Fibroblast of the aortic adventitia (primary cell): ENCODE data around the gene EXOSC5. TPM values are rescaled to one million over a fixed set of nuclear protein-coding genes. Genes with fewer than 3 reads are reported as not detected.

ENCODE experiments used
- DNase-seq: peaks from one replicate; pipeline ENCODE4 v3.0.0-alpha.2; 2010; ENCODE audit warnings: low read depth
- H3K4me3 ChIP-seq: 2 replicates; pipeline ENCODE4 v1.5.1; 2011; ENCODE audit warnings: low read depth, mild to moderate bottlenecking, control low read depth, low read length, moderate library complexity
- total RNA-seq: library from RNA; depleted of rRNA; stranded (reverse); fragments of >200 nt; gene quantifications from 2 replicates; pipeline ENCODE4 v1.2.3, GENCODE V29; 2012; ENCODE audit warnings: low replicate concordance
- TF ChIP-seq, protein P1 (sequence below): IDR thresholded peaks from 2 replicates; pipeline ENCODE4 v1.5.1; 2011; ENCODE audit warnings: mild to moderate bottlenecking, low read length, control low read depth, inconsistent platforms; ENCODE audit not compliant: insufficient read depth

EXOSC5 gene
- total RNA-seq, 1 donor = 12.1 TPM

DNA sequence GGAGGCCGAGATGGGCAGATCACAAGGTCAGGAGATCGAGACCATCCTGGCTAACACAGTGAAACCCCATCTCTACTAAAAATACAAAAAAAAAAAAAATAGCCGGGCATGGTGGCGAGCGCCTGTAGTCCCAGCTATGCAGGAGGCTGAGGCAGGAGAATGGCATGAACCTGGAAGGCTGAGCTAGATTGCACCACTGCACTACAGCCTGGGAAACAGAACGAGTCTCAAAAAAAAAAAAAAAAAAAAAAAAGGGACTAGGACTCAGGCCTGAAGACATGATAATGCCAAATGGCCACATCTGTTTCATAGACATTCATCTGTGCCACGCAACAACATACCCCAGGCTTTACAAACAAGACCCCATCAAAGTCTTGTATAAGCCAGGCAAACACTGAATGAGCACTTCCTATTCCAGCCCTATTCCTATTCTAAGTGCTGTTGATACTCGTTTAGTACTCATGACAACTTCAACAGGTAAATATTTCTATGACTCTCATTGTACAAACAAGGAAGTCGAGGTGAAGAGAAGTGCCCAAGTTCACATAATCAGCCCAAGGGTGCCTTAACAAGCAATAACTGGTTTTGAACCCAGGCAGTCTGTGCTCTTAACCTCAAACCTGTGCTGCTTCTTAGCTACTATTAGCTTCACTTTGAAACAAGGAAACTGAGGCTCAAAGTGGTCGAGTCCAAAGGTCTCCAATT is 34.9 kb downstream of the EXOSC5 start:
- H3K4me3 ChIP-seq = no peak overlapping the region
- TF ChIP-seq, protein P1, sequence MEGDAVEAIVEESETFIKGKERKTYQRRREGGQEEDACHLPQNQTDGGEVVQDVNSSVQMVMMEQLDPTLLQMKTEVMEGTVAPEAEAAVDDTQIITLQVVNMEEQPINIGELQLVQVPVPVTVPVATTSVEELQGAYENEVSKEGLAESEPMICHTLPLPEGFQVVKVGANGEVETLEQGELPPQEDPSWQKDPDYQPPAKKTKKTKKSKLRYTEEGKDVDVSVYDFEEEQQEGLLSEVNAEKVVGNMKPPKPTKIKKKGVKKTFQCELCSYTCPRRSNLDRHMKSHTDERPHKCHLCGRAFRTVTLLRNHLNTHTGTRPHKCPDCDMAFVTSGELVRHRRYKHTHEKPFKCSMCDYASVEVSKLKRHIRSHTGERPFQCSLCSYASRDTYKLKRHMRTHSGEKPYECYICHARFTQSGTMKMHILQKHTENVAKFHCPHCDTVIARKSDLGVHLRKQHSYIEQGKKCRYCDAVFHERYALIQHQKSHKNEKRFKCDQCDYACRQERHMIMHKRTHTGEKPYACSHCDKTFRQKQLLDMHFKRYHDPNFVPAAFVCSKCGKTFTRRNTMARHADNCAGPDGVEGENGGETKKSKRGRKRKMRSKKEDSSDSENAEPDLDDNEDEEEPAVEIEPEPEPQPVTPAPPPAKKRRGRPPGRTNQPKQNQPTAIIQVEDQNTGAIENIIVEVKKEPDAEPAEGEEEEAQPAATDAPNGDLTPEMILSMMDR = no peak
- DNase-seq = no peak

- H3K4me3 ChIP-seq = no peak overlapping the region
- DNase-seq = no peak
- TF ChIP-seq, protein P1 = no peak
Observed at GRCh38 chr19:41359741-41360140, 37.4 kb downstream of the EXOSC5 start.

- H3K4me3 ChIP-seq = no peak overlapping the region
- no peak for DNase-seq
- TF ChIP-seq, protein P1 = no peak
Observed at GRCh38 chr19:41357746-41358145, 39.4 kb downstream of the EXOSC5 start.

DNA sequence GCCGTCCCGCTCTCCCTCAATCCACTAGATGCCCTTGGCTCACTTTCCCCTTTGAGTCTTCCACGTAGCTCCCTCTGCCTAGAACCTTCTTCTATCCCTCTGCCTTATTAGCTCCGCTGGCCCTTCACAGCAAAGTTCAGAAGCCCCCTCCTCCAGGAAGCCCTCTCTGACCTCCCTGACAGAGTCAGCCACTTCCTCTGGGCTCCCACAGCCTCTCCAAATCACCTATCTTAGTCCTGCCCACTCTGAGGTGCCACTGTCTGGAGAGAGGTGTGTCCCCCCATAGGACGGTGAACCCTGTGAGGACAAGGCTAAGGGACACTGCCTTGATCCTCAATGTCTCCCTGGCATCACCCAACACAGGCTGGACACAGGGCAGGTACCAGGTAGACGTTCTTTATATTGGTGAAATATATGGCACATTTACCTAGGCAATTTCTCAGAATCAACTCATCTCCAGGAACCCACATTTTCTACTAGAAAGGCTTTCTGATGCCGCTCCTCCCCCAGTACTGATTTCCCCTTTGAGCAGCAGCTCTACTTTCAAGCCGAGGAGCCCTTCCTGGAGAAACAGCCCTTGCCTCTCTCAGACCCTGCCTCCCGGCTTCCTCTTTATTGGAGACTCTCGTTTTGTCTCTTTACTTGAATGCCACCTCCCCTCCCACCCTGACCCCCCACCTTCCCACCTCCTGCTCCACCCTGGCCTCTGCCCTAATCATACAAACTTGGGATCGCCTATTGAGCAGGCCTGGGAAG is 40.0 kb downstream of the EXOSC5 start:
- DNase-seq = no peak
- no peak overlapping the region for H3K4me3 ChIP-seq
- TF ChIP-seq, protein P1 = no peak

DNA sequence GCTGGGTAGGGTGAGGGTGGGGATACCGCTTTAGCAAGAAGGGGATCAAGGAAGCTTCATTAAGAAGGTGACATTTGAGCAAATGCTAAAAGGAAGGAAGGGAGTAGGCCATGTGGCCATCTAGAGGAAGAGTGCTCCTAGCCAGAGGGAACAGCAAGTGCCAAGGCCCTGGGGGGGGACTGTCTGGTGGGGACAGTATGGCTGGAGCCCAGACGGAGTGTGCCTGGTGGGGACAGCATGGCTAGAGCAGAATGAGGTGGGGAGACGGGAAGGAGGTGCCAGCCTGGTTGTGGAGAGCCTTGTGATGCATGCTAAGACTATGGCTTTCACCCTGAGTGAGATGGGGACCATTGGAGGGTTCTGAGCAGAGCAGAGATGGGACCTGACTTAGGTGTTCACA is 41.4 kb downstream of the EXOSC5 start:
- H3K4me3 ChIP-seq = no peak overlapping the region
- TF ChIP-seq, protein P1 = no peak
- DNase-seq = no peak

GRCh38 chr19:41355035-41355434 is 42.1 kb downstream of the EXOSC5 start:
- no peak for DNase-seq
- no peak overlapping the region for H3K4me3 ChIP-seq
- TF ChIP-seq, protein P1 = no peak
